Measurements from ENCODE around the gene NLN. TPM values are rescaled to one million over a fixed set of nuclear protein-coding genes. Genes with fewer than 3 reads are reported as not detected.
A peak's percentile ranks its signal among the peaks of the same experiment; 100 is the strongest.
"Not testable (repeated sequence)": the region's sequence is repeated elsewhere in the genome, so short reads cannot be mapped to it uniquely, and the experiment has no call there.

Gene NLN
- total and polyA plus RNA-seq, 2 of the 13 experiments (the other 11 are each of a cell fraction or from before 2014, with no cell fraction given) = 11.9 to 36.7 TPM

DNA sequence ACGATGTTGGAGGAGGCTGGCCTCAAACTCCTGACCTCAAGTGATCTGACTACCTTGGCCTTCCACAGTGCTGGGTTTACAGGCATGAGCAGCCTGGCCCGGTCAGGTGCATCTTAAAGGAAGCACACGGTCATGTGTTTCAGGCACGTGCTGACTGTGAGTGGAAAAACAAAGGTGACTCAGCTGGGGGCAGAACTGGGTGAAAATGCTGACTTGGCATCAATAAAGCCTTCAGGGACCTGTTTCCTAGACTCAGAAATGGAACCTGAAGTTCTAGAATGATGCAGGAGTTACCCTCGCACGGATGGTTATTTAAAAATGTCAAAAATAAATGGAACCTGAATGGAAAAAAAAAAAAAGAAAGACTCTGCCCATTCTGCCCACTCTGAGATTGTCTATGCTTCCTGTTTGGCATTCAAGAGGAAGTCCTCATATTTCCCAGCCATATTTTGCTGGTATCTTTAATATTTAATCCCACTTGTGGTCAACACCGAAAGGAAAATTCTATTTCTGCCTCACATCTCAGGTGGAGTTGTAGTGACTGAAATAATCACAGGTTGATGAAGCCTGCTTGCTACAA lies 12.3 kb downstream of the NLN start:
- H3K36me3 ChIP-seq (replicated peaks in 1 of 2; ENCODE audit: control insufficient read depth in 1 of 2, insufficient read depth in 2 of 2, low read length in 2 of 2); CTCF ChIA-PET (ENCODE audit: low intra/inter-chr PET ratio, low total read pairs); H3K4me2 ChIP-seq (ENCODE audit: low read depth, low read length); ATAC-seq; DNase-seq (ENCODE audit: low spot score); H3K4me3 ChIP-seq (replicated peaks in 1 of 3; ENCODE audit: insufficient read depth in 1 of 3, low read depth in 2 of 3, low read length in 3 of 3); BruUV-seq (replicated peaks); H3K27me3 ChIP-seq (ENCODE audit: control insufficient read depth in 1 of 2, insufficient read depth in 2 of 2, low read length in 2 of 2); H3K9me3 ChIP-seq (ENCODE audit: low read length); H3K27ac ChIP-seq (ENCODE audit: extremely low read length, insufficient read depth, low read length); POLR2A ChIA-PET; H3K4me1 ChIP-seq (ENCODE audit: insufficient read depth, low read length); in situ Hi-C loops (cut with HindIII; ENCODE audit: extremely low pct_ligation_motif_present, low pct_unique_long_range_greater_than_20kb); H4K20me1 ChIP-seq (ENCODE audit: insufficient read depth, low read length); H3K9ac ChIP-seq (ENCODE audit: insufficient read depth, low read depth, low read length); intact Hi-C loops (cut with micrococcal nuclease; ENCODE audit: unreplicated experiment); H2AFZ ChIP-seq (ENCODE audit: low read length); FAIRE-seq: not testable (repeated sequence)
- peaks cover 35% of the 10 kb centered on the region for H3K79me2 ChIP-seq (ENCODE audit: insufficient read depth, low read length)
- TF ChIP-seq MAFK (conservative IDR thresholded peaks at IDR 0.05 in 1 of 2, IDR thresholded peaks at IDR 0.05 in 1 of 2; ENCODE audit: low read length in 2 of 2) (peak; percentile 53 to 74; a peak in 3 of 4 replicates), MAFF (IDR thresholded peaks at IDR 0.05; ENCODE audit: low read depth, low read length) (peak; percentile 58)
- 87% methylated on average over 5 of the region's 7 CpGs for WGBS (ENCODE audit: low lambda C conversion rate)

DNA sequence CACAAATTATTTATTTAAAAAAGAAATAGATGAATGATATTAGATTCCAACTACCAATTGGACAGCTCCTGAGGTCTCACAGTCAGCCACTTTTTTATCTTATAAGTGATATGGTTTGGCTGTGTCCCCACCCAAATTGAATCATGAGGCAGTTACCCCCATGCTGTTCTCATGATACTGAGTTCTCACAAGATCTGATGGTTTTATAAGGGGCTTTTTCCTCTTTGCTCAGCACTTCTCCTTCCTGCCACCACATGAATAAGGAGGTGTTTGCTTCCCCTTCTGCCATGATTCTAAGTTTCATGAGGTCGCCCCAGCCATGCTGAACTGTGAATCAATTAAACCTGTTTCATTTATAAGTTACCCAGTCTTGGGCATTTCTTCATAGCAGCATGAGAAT lies 12.9 kb downstream of the NLN start:
- DNase-seq (ENCODE audit: low spot score) (no peak), FAIRE-seq (no peak), ATAC-seq (no peak)
- no peaks in the 10 kb centered on the region for H3K36me3 ChIP-seq (replicated peaks in 1 of 2; ENCODE audit: control insufficient read depth in 1 of 2, insufficient read depth in 2 of 2, low read length in 2 of 2)
- intact Hi-C loops (cut with micrococcal nuclease; ENCODE audit: unreplicated experiment) (no loop called here), in situ Hi-C loops (cut with HindIII; ENCODE audit: extremely low pct_ligation_motif_present, low pct_unique_long_range_greater_than_20kb) (no loop called here)
- no peak overlapping the region for H3K4me3 ChIP-seq (replicated peaks in 1 of 3; ENCODE audit: insufficient read depth in 1 of 3, low read depth in 2 of 3, low read length in 3 of 3)
- ChIA-PET POLR2A (no interaction called here), CTCF (ENCODE audit: low intra/inter-chr PET ratio, low total read pairs) (no interaction called here)
- H3K27me3 ChIP-seq (ENCODE audit: control insufficient read depth in 1 of 2, insufficient read depth in 2 of 2, low read length in 2 of 2) = no peaks in the 10 kb centered on the region; a peak in 1 of 5 replicates
- H2AFZ ChIP-seq (ENCODE audit: low read length) = no peak overlapping the region
- no peak overlapping the region for H3K9ac ChIP-seq (ENCODE audit: insufficient read depth, low read depth, low read length)
- whole genome bisulfite sequencing (ENCODE audit: low lambda C conversion rate) = 89% methylated on average over 1 of the region's 1 CpG
- H3K9me3 ChIP-seq (ENCODE audit: low read length) = no peaks in the 10 kb centered on the region
- H4K20me1 ChIP-seq (ENCODE audit: insufficient read depth, low read length) = no peaks in the 10 kb centered on the region
- H3K4me2 ChIP-seq (ENCODE audit: low read depth, low read length) = no peak overlapping the region
- H3K27ac ChIP-seq (ENCODE audit: extremely low read length, insufficient read depth, low read length) = no peak overlapping the region
- no peaks in the 10 kb centered on the region for H3K4me1 ChIP-seq (ENCODE audit: insufficient read depth, low read length)
- no TSS peak for BruUV-seq (replicated peaks)
- peaks cover 39% of the 10 kb centered on the region for H3K79me2 ChIP-seq (ENCODE audit: insufficient read depth, low read length)
- TF ChIP-seq ZFP37 (CRISPR knock-in tag; IDR thresholded peaks at IDR 0.05; ENCODE audit: borderline replicate concordance) = no peak
- no peak for TF ChIP-seq ZNF24 (IDR thresholded peaks at IDR 0.05)
- no peak for TF ChIP-seq DR1 (CRISPR knock-in tag; IDR thresholded peaks at IDR 0.05)
- no peak for TF ChIP-seq CAMTA2 (CRISPR knock-in tag; IDR thresholded peaks at IDR 0.05; ENCODE audit: borderline replicate concordance)
- no peak for TF ChIP-seq ZNF570 (CRISPR knock-in tag; IDR thresholded peaks at IDR 0.05; ENCODE audit: borderline replicate concordance)
- TF ChIP-seq STAG1 (CRISPR knock-in tag; IDR thresholded peaks at IDR 0.05) = no peak
- no peak for TF ChIP-seq ZNF430 (CRISPR knock-in tag; IDR thresholded peaks at IDR 0.05)
- TF ChIP-seq, protein P1, sequence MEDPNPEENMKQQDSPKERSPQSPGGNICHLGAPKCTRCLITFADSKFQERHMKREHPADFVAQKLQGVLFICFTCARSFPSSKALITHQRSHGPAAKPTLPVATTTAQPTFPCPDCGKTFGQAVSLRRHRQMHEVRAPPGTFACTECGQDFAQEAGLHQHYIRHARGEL (CRISPR knock-in tag; IDR thresholded peaks at IDR 0.05) = no peak
- TF ChIP-seq, protein P2, sequence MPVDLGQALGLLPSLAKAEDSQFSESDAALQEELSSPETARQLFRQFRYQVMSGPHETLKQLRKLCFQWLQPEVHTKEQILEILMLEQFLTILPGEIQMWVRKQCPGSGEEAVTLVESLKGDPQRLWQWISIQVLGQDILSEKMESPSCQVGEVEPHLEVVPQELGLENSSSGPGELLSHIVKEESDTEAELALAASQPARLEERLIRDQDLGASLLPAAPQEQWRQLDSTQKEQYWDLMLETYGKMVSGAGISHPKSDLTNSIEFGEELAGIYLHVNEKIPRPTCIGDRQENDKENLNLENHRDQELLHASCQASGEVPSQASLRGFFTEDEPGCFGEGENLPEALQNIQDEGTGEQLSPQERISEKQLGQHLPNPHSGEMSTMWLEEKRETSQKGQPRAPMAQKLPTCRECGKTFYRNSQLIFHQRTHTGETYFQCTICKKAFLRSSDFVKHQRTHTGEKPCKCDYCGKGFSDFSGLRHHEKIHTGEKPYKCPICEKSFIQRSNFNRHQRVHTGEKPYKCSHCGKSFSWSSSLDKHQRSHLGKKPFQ (CRISPR knock-in tag; IDR thresholded peaks at IDR 0.05; ENCODE audit: insufficient replicate concordance) = no peak

Data from HepG2 (cell line).